Neutrophil (primary cell): ENCODE measurements around the gene MSI2.

Experiments used
- H3K27ac ChIP-seq: fragments of 200-600 bp; sonication (generic); 2 replicates; pipeline ENCODE4 v1.5.1; 2016; ENCODE audit warnings: mild to moderate bottlenecking, moderate library complexity
- H3K27me3 ChIP-seq: fragments of 200-600 bp; sonication (generic); 2 replicates; pipeline ENCODE4 v1.6.0; 2016; ENCODE audit warnings: mild to moderate bottlenecking
- H3K36me3 ChIP-seq: fragments of 200-600 bp; sonication (generic); 2 replicates; pipeline ENCODE4 v1.5.1; 2017
- H3K4me1 ChIP-seq, 2 experiments: fragments of 200-600 bp in 1 of 2; sonication (generic) in 1 of 2; 1 replicate in 1 of 2; 2 replicates in 1 of 2; pipeline versions ENCODE4 v1.5.1 to v1.6.1; 2013 to 2016; ENCODE audit warnings: low read depth in 1 of 2, low read length in 1 of 2, mild to moderate bottlenecking in 1 of 2, moderate library complexity in 1 of 2; ENCODE audit not compliant: control insufficient read depth in 1 of 2, insufficient read depth in 1 of 2
- H3K4me3 ChIP-seq, 2 experiments: fragments of 200-600 bp in 1 of 2; sonication (generic) in 1 of 2; 1 replicate in 1 of 2; 2 replicates in 1 of 2; pipeline ENCODE4 v1.5.1; 2013 to 2016; ENCODE audit warnings: low read depth in 1 of 2, low read length in 1 of 2, mild to moderate bottlenecking in 1 of 2, moderate library complexity in 1 of 2
- H3K9me3 ChIP-seq: fragments of 200-600 bp; sonication (generic); 2 replicates; pipeline ENCODE4 v1.5.1; 2016
- CTCF ChIP-seq: fragments of 200-600 bp; sonication (generic); IDR thresholded peaks from 2 replicates; pipeline ENCODE4 v1.5.1; 2016; ENCODE audit warnings: antibody characterized with exemption

MSI2 gene

GRCh38 chr17:57685499-57686132 is 429.3 kb downstream of the MSI2 start:
- Histone ChIP-seq H3K4me3 (no peak overlapping the region), H3K27ac (no peak overlapping the region), H3K4me1 (no peaks in the 10 kb centered on the region), H3K9me3 (no peaks in the 10 kb centered on the region), H3K27me3 (no peaks in the 10 kb centered on the region), H3K36me3 (no peaks in the 10 kb centered on the region)
- no peak for TF ChIP-seq CTCF

DNA sequence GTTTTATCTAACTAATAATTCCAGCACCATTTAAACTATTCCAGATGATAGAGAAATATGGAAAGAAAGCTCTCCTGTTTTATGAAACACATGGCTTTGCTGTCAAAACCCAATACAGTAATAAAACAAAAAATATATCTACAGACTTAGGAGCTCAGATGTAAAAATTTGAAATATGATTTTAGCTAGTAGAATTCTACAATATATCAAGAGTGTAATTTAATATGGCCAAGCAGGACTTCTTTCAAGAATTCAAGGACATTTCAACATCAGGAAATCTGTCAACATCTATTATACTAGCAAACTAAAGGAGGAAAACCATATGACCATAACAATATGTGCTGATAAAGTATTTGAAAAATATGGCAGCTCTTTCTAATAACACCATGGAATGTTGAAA is 431.3 kb downstream of the MSI2 start:
- Histone ChIP-seq H3K27me3 (no peaks in the 10 kb centered on the region), H3K4me3 (no peak overlapping the region), H3K4me1 (no peaks in the 10 kb centered on the region), H3K36me3 (no peaks in the 10 kb centered on the region), H3K9me3 (no peaks in the 10 kb centered on the region), H3K27ac (no peak overlapping the region)
- TF ChIP-seq CTCF, result no peak

- Histone ChIP-seq H3K9me3 (no peaks in the 10 kb centered on the region), H3K27ac (no peak overlapping the region), H3K4me1 (no peaks in the 10 kb centered on the region), H3K4me3 (no peak overlapping the region), H3K27me3 (no peaks in the 10 kb centered on the region), H3K36me3 (no peaks in the 10 kb centered on the region)
- TF ChIP-seq CTCF, result no peak
Observed at GRCh38 chr17:57689254-57689653, 432.9 kb downstream of the MSI2 start.

- Histone ChIP-seq H3K4me1 (no peaks in the 10 kb centered on the region), H3K27me3 (no peaks in the 10 kb centered on the region), H3K36me3 (no peaks in the 10 kb centered on the region), H3K4me3 (no peak overlapping the region), H3K9me3 (no peaks in the 10 kb centered on the region), H3K27ac (no peak overlapping the region)
- no peak for TF ChIP-seq CTCF
Observed at GRCh38 chr17:57691939-57692338, 435.6 kb downstream of the MSI2 start.

GRCh38 chr17:57692770-57693169 is 436.4 kb downstream of the MSI2 start:
- no peak overlapping the region for H3K4me3 ChIP-seq
- no peaks in the 10 kb centered on the region for H3K4me1 ChIP-seq
- no peak for TF ChIP-seq CTCF
- H3K27ac ChIP-seq, result no peak overlapping the region
- no peaks in the 10 kb centered on the region for H3K36me3 ChIP-seq
- H3K27me3 ChIP-seq, result no peaks in the 10 kb centered on the region
- H3K9me3 ChIP-seq, result no peaks in the 10 kb centered on the region

GRCh38 chr17:57694051-57694450 is 437.7 kb downstream of the MSI2 start:
- Histone ChIP-seq H3K27me3 (no peaks in the 10 kb centered on the region), H3K4me3 (no peak overlapping the region), H3K27ac (no peak overlapping the region), H3K9me3 (no peaks in the 10 kb centered on the region), H3K36me3 (no peaks in the 10 kb centered on the region), H3K4me1 (peaks cover 0 to 3% of the 10 kb centered on the region in 2 experiments)
- TF ChIP-seq CTCF, result no peak
